ENCODE results near the gene STX8. TPM values are rescaled to one million over a fixed set of nuclear protein-coding genes. Genes with fewer than 3 reads are reported as not detected.
"Not testable (repeated sequence)": the region's sequence is repeated elsewhere in the genome, so short reads cannot be mapped to it uniquely, and the experiment has no call there.

The STX8 gene
- total RNA-seq, 1 donor from 2014 or later = 61.0 TPM

- Mint-ChIP-seq H3K27ac (ENCODE audit: unreplicated experiment) (no peak overlapping the region), H3K4me1 (ENCODE audit: low read depth, unreplicated experiment) (peaks cover 23% of the 10 kb centered on the region), H3K9me3 (ENCODE audit: unreplicated experiment) (no peaks in the 10 kb centered on the region), H3K27me3 (ENCODE audit: unreplicated experiment) (no peaks in the 10 kb centered on the region), H3K4me3 (ENCODE audit: unreplicated experiment) (no peak overlapping the region), H3K36me3 (ENCODE audit: unreplicated experiment) (no peaks in the 10 kb centered on the region)
- TF ChIP-seq CTCF (IDR thresholded peaks at IDR 0.05; ENCODE audit: partially characterized antibody, unreplicated experiment) = no peak
- peak; percentile 30 for DNase-seq
These were observed 108.1 kb downstream of the STX8 start for GRCh38 chr17:9467518-9467917.

GRCh38 chr17:9465210-9465921 lies 110.3 kb downstream of the STX8 start:
- Mint-ChIP-seq H3K27me3 (ENCODE audit: unreplicated experiment) (no peaks in the 10 kb centered on the region), H3K36me3 (ENCODE audit: unreplicated experiment) (peaks cover 5% of the 10 kb centered on the region), H3K4me3 (ENCODE audit: unreplicated experiment) (no peak overlapping the region), H3K4me1 (ENCODE audit: low read depth, unreplicated experiment) (peaks cover 23% of the 10 kb centered on the region), H3K9me3 (ENCODE audit: unreplicated experiment) (no peaks in the 10 kb centered on the region), H3K27ac (ENCODE audit: unreplicated experiment) (peak overlapping the region; percentile 44)
- no peak for DNase-seq
- no peak for TF ChIP-seq CTCF (IDR thresholded peaks at IDR 0.05; ENCODE audit: partially characterized antibody, unreplicated experiment)

- peaks cover 6% of the 10 kb centered on the region for H3K4me1 Mint-ChIP-seq (ENCODE audit: low read depth, unreplicated experiment)
- no peaks in the 10 kb centered on the region for H3K27me3 Mint-ChIP-seq (ENCODE audit: unreplicated experiment)
- DNase-seq = no peak
- H3K36me3 Mint-ChIP-seq (ENCODE audit: unreplicated experiment) = peaks cover 9% of the 10 kb centered on the region
- no peak overlapping the region for H3K27ac Mint-ChIP-seq (ENCODE audit: unreplicated experiment)
- TF ChIP-seq CTCF (IDR thresholded peaks at IDR 0.05; ENCODE audit: partially characterized antibody, unreplicated experiment) = no peak
- no peak overlapping the region for H3K4me3 Mint-ChIP-seq (ENCODE audit: unreplicated experiment)
- H3K9me3 Mint-ChIP-seq (ENCODE audit: unreplicated experiment) = no peaks in the 10 kb centered on the region
These were observed 118.6 kb downstream of the STX8 start for GRCh38 chr17:9457005-9457404.

- TF ChIP-seq CTCF (IDR thresholded peaks at IDR 0.05; ENCODE audit: partially characterized antibody, unreplicated experiment) = no peak
- Mint-ChIP-seq H3K36me3 (ENCODE audit: unreplicated experiment) (peaks cover 7% of the 10 kb centered on the region), H3K27ac (ENCODE audit: unreplicated experiment) (no peak overlapping the region), H3K4me1 (ENCODE audit: low read depth, unreplicated experiment) (peaks cover 6% of the 10 kb centered on the region), H3K27me3 (ENCODE audit: unreplicated experiment) (no peaks in the 10 kb centered on the region), H3K4me3 (ENCODE audit: unreplicated experiment) (no peak overlapping the region), H3K9me3 (ENCODE audit: unreplicated experiment) (no peaks in the 10 kb centered on the region)
- DNase-seq = no peak
These were observed 119.3 kb downstream of the STX8 start for GRCh38 chr17:9456330-9456729.

- Mint-ChIP-seq H3K27ac (ENCODE audit: unreplicated experiment) (no peak overlapping the region), H3K4me1 (ENCODE audit: low read depth, unreplicated experiment) (peaks cover 6% of the 10 kb centered on the region)
These were observed 123.7 kb downstream of the STX8 start for GRCh38 chr17:9451934-9452333.

GRCh38 chr17:9447298-9447697 lies 128.3 kb downstream of the STX8 start:
- not testable (repeated sequence) for DNase-seq; H3K9me3 Mint-ChIP-seq (ENCODE audit: unreplicated experiment); H3K4me1 Mint-ChIP-seq (ENCODE audit: low read depth, unreplicated experiment); H3K4me3 Mint-ChIP-seq (ENCODE audit: unreplicated experiment); H3K27ac Mint-ChIP-seq (ENCODE audit: unreplicated experiment); H3K36me3 Mint-ChIP-seq (ENCODE audit: unreplicated experiment); H3K27me3 Mint-ChIP-seq (ENCODE audit: unreplicated experiment)

More at GRCh38 chr17:9451934-9452333, 123.7 kb downstream of the STX8 start:
- no peak overlapping the region for H3K4me3 Mint-ChIP-seq (ENCODE audit: unreplicated experiment)
- H3K27me3 Mint-ChIP-seq (ENCODE audit: unreplicated experiment) = no peaks in the 10 kb centered on the region
- DNase-seq = no peak
- no peak for TF ChIP-seq CTCF (IDR thresholded peaks at IDR 0.05; ENCODE audit: partially characterized antibody, unreplicated experiment)
- no peaks in the 10 kb centered on the region for H3K36me3 Mint-ChIP-seq (ENCODE audit: unreplicated experiment)
- no peaks in the 10 kb centered on the region for H3K9me3 Mint-ChIP-seq (ENCODE audit: unreplicated experiment)
